AG04449 (cell line): Measurements from ENCODE around the gene MGRN1.

Source experiments
- CTCF ChIA-PET: fragments of 350-600 bp; formaldehyde crosslinking; extraction: SDS; loops from one replicate; lab custom pipeline; 2021; ENCODE audit warnings: antibody characterized with exemption; lab: Yijun Ruan, JAX
- POLR2A ChIA-PET: fragments of 400-600, 350-600 bp; formaldehyde crosslinking; extraction: SDS; loops from one replicate; lab custom pipeline; 2020; ENCODE audit warnings: antibody characterized with exemption, inconsistent platforms; lab: Yijun Ruan, JAX
- DNase-seq: peaks from one replicate; pipeline ENCODE4 v3.0.0-alpha.2; 2010; ENCODE audit warnings: low read depth, low spot score
- H3K4me3 ChIP-seq: 2 replicates; pipeline ENCODE4 v1.5.1; 2011; ENCODE audit warnings: low read depth, mild to moderate bottlenecking, control low read depth, low read length
- CTCF ChIP-seq: IDR thresholded peaks from one replicate; pipeline ENCODE4 v1.5.1; 2011; ENCODE audit warnings: mild to moderate bottlenecking, moderate library complexity, low read length, control low read depth, inconsistent platforms; ENCODE audit not compliant: insufficient read depth; ENCODE audit errors: missing control alignments

MGRN1 gene

GRCh38 chr16:4678596-4678995, 54.0 kb downstream of the MGRN1 start:
- POLR2A ChIA-PET = no interaction called here
- TF ChIP-seq CTCF = no peak
- DNase-seq = no peak
- CTCF ChIA-PET = no interaction called here
- no peak overlapping the region for H3K4me3 ChIP-seq

GRCh38 chr16:4679156-4679849, 54.7 kb downstream of the MGRN1 start:
- no peak overlapping the region for H3K4me3 ChIP-seq
- no peak for DNase-seq
- TF ChIP-seq CTCF = no peak
- ChIA-PET POLR2A (no interaction called here), CTCF (no interaction called here)

GRCh38 chr16:4679850-4680636, 55.4 kb downstream of the MGRN1 start:
- POLR2A ChIA-PET = no interaction called here
- no peak for DNase-seq
- CTCF ChIA-PET = interaction anchor here (1.2 kb wide), 1 partner anchor 13 kb away, joined by 3 read pairs; no protein-coding TSS in a partner anchor
- TF ChIP-seq CTCF = no peak
- no peak overlapping the region for H3K4me3 ChIP-seq

- DNase-seq = no peak
- CTCF ChIA-PET = interaction anchor here (1.2 kb wide), 1 partner anchor 12 kb away, joined by 3 read pairs; no protein-coding TSS in a partner anchor
- POLR2A ChIA-PET = no interaction called here
- no peak for TF ChIP-seq CTCF
- no peak overlapping the region for H3K4me3 ChIP-seq
Observed at GRCh38 chr16:4680673-4681470, 56.2 kb downstream of the MGRN1 start.

- TF ChIP-seq CTCF = no peak
- ChIA-PET POLR2A (no interaction called here), CTCF (interaction anchor here (1.2 kb wide), 1 partner anchor 11 kb away, joined by 3 read pairs; no protein-coding TSS in a partner anchor)
- no peak overlapping the region for H3K4me3 ChIP-seq
- no peak for DNase-seq
Observed at GRCh38 chr16:4681471-4682083, 57.0 kb downstream of the MGRN1 start.
